ENCODE data around the gene CAMKK1.

- TF ChIP-seq POLR2A (IDR thresholded peaks at IDR 0.05) (no peak), CTCF (IDR thresholded peaks at IDR 0.05) (no peak), EP300 (IDR thresholded peaks at IDR 0.05) (no peak)
These were observed 24.0 kb upstream of the CAMKK1 start for GRCh38 chr17:3916825-3917224.

Measured in ovary (tissue), 3 donors.